WTC11 (cell line): ENCODE data around the gene PLIN5.

Experiments used
- ATF2 ChIP-seq: sonication (generic); formaldehyde crosslinking; IDR thresholded peaks from 2 replicates; pipeline ENCODE4 v1.8.1; 2022; ENCODE audit warnings: low read depth, missing genetic modification reagents, borderline replicate concordance
- CTCF ChIP-seq: fragments of 200-600 bp; IDR thresholded peaks from 2 replicates; pipeline ENCODE4 v1.8.0; 2022; ENCODE audit warnings: antibody characterized with exemption
- ETV6 ChIP-seq: sonication (generic); formaldehyde crosslinking; IDR thresholded peaks from 2 replicates; pipeline ENCODE4 v1.8.1; 2022; ENCODE audit warnings: mild to moderate bottlenecking, missing genetic modification reagents
- JUN ChIP-seq: sonication (generic); formaldehyde crosslinking; IDR thresholded peaks from 2 replicates; pipeline ENCODE4 v1.8.0; 2023; ENCODE audit warnings: mild to moderate bottlenecking, missing genetic modification reagents
- STAT6 ChIP-seq: sonication (generic); formaldehyde crosslinking; conservative IDR thresholded peaks from 2 replicates; pipeline ENCODE4 v1.8.1; 2023; ENCODE audit warnings: mild to moderate bottlenecking, low read depth, missing genetic modification reagents, moderate library complexity
- TCF7 ChIP-seq: sonication (generic); formaldehyde crosslinking; IDR thresholded peaks from 2 replicates; pipeline ENCODE4 v1.8.0; 2022; ENCODE audit warnings: mild to moderate bottlenecking, low read depth, missing genetic modification reagents, moderate library complexity
- USF2 ChIP-seq: sonication (generic); formaldehyde crosslinking; IDR thresholded peaks from 2 replicates; pipeline ENCODE4 v1.8.1; 2023; ENCODE audit warnings: mild to moderate bottlenecking, missing genetic modification reagents, moderate library complexity
- ZNF317 ChIP-seq: sonication (generic); formaldehyde crosslinking; IDR thresholded peaks from 2 replicates; pipeline ENCODE4 v1.8.1; 2023; ENCODE audit warnings: low read depth, mild to moderate bottlenecking, moderate library complexity, missing genetic modification reagents, borderline replicate concordance
- ZNF512 ChIP-seq: sonication (generic); formaldehyde crosslinking; IDR thresholded peaks from 2 replicates; pipeline ENCODE4 v1.8.1; 2022; ENCODE audit warnings: missing genetic modification reagents, borderline replicate concordance

- no peak for TF ChIP-seq ETV6 (CRISPR knock-in tag)
- no peak for TF ChIP-seq CTCF
- no peak for TF ChIP-seq USF2 (CRISPR knock-in tag)
- no peak for TF ChIP-seq ZNF512
- TF ChIP-seq STAT6, result no peak
- TF ChIP-seq JUN (CRISPR knock-in tag), result no peak
- TF ChIP-seq TCF7 (CRISPR knock-in tag), result no peak
- no peak for TF ChIP-seq ATF2
- no peak for TF ChIP-seq ZNF317 (CRISPR knock-in tag)
Observed at GRCh38 chr19:4499318-4499717, 35.7 kb downstream of the PLIN5 start.
